ENCODE results near the gene NRXN3. TPM values are rescaled to one million over a fixed set of nuclear protein-coding genes. Genes with fewer than 3 reads are reported as not detected.

NRXN3 gene
- total and polyA plus RNA-seq, 2 of the 4 experiments (the other 2 are of a cell fraction) = 4.8 to 25.1 TPM

DNA sequence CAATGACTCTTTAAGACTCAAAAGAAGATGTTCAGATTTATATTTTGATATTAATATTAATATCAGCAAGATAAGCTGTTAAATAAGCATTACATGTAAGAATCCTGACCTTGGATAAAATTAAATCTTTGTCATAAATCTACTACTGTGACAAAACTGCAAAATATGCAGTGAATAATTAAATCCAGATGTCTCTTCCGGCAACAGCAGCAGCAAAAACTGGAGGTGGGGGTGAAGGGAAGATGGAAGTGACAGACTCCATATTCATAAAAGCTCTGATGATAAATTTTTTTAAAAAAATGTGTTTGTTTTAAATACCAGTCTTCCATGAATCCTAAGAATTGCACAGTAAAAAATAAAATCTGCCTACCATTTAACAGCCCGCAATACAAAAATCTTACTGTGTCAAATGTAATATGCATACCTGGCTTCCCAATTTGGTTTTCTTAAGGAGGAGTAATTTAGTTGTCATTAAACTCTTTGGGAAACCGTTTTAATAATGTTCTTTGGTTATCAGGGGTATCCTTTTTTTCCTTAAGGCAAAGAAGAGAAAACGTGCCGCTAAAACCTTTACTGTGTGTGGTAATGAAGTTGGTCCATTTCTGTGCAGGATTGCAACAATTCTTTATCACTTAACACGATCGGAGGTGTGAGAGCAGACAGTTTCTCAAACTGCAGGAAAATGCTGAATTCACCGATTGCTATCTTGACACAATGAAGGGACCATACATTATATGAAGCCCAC, 1562.9 kb downstream of the NRXN3 start:
- Histone ChIP-seq H2AK5ac (ENCODE audit: low read depth, low read length) (no peak overlapping the region), H3K56ac (ENCODE audit: extremely low read depth, insufficient read depth, low read length) (no peak overlapping the region), H3K4me2 (ENCODE audit: low read depth, low read length) (no peak overlapping the region), H3K9me3 (ENCODE audit: control insufficient read depth, insufficient read depth, low read length) (peaks cover 6% of the 10 kb centered on the region), H2BK5ac (ENCODE audit: low read depth, low read length, poor library complexity, severe bottlenecking) (no peak overlapping the region), H3K14ac (replicated peaks; ENCODE audit: low read depth, low read length) (no peak overlapping the region), H3K27me3 (ENCODE audit: control insufficient read depth, insufficient read depth, low read length) (no peaks in the 10 kb centered on the region), H3K27ac (ENCODE audit: insufficient read depth, low read length) (no peak overlapping the region), H3K4ac (ENCODE audit: low read depth, low read length) (no peak overlapping the region), H4K91ac (ENCODE audit: insufficient read depth, low read depth, low read length) (no peak overlapping the region), H3K79me1 (ENCODE audit: low read depth in 1 of 2, low read length in 2 of 2) (no peaks in the 10 kb centered on the region), H3K4me3 (ENCODE audit: insufficient read depth, low read depth, low read length) (no peak overlapping the region), H2AK9ac (replicated peaks; ENCODE audit: low read depth, low read length, poor library complexity) (no peak overlapping the region), H2AFZ (replicated peaks; ENCODE audit: low read length, poor library complexity) (no peak overlapping the region), H3K4me1 (ENCODE audit: control insufficient read depth, insufficient read depth, low read length) (no peaks in the 10 kb centered on the region), H3K23ac (ENCODE audit: low read depth, low read length) (no peak overlapping the region), H2BK120ac (ENCODE audit: low read depth, low read length) (no peak overlapping the region), H2BK20ac (ENCODE audit: low read depth, low read length) (no peak overlapping the region), H2BK15ac (ENCODE audit: low read depth, low read length) (no peak overlapping the region), H3K9ac (ENCODE audit: low read depth, low read length) (no peak overlapping the region), H4K20me1 (ENCODE audit: insufficient read depth, low read length) (no peaks in the 10 kb centered on the region), H4K5ac (ENCODE audit: low read depth, low read length) (no peak overlapping the region), H3K9me1 (ENCODE audit: insufficient read depth, low read length) (no peaks in the 10 kb centered on the region), H4K8ac (ENCODE audit: low read depth in 2 of 2, low read length in 2 of 2) (no peak overlapping the region; a peak in 1 of 4 replicates), H3K18ac (ENCODE audit: low read depth, low read length) (0 out of 2 replicates have a peak overlapping the region, but pooled peaks have one; percentile 18), H3K36me3 (ENCODE audit: control insufficient read depth, insufficient read depth, low read length) (no peaks in the 10 kb centered on the region)
- dilution Hi-C loops (cut with HindIII; ENCODE audit: low sequenced_read_pairs, unreplicated experiment) = no loop called here
- POLR2A ChIA-PET (ENCODE audit: unreplicated experiment) = no interaction called here
- WGBS, 2 experiments (ENCODE audit: extremely low coverage in 2 of 2, insufficient read length in 1 of 2) = no CpG with 5 or more reads among the region's 8 CpGs
- CTCF ChIA-PET = interaction anchor here (0.7 to 1.0 kb wide), 2 partner anchors 20 to 104 kb away, joined by 3 to 4 read pairs; no protein-coding TSS in a partner anchor
- TF ChIP-seq, protein P1, sequence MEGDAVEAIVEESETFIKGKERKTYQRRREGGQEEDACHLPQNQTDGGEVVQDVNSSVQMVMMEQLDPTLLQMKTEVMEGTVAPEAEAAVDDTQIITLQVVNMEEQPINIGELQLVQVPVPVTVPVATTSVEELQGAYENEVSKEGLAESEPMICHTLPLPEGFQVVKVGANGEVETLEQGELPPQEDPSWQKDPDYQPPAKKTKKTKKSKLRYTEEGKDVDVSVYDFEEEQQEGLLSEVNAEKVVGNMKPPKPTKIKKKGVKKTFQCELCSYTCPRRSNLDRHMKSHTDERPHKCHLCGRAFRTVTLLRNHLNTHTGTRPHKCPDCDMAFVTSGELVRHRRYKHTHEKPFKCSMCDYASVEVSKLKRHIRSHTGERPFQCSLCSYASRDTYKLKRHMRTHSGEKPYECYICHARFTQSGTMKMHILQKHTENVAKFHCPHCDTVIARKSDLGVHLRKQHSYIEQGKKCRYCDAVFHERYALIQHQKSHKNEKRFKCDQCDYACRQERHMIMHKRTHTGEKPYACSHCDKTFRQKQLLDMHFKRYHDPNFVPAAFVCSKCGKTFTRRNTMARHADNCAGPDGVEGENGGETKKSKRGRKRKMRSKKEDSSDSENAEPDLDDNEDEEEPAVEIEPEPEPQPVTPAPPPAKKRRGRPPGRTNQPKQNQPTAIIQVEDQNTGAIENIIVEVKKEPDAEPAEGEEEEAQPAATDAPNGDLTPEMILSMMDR (conservative IDR thresholded peaks at IDR 0.05; ENCODE audit: low read depth, low read length) = no peak
- TF ChIP-seq, protein P2, sequence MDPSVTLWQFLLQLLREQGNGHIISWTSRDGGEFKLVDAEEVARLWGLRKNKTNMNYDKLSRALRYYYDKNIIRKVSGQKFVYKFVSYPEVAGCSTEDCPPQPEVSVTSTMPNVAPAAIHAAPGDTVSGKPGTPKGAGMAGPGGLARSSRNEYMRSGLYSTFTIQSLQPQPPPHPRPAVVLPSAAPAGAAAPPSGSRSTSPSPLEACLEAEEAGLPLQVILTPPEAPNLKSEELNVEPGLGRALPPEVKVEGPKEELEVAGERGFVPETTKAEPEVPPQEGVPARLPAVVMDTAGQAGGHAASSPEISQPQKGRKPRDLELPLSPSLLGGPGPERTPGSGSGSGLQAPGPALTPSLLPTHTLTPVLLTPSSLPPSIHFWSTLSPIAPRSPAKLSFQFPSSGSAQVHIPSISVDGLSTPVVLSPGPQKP (IDR thresholded peaks at IDR 0.05; ENCODE audit: borderline replicate concordance, low read depth, low read length) = no peak
- TF ChIP-seq, protein P3, sequence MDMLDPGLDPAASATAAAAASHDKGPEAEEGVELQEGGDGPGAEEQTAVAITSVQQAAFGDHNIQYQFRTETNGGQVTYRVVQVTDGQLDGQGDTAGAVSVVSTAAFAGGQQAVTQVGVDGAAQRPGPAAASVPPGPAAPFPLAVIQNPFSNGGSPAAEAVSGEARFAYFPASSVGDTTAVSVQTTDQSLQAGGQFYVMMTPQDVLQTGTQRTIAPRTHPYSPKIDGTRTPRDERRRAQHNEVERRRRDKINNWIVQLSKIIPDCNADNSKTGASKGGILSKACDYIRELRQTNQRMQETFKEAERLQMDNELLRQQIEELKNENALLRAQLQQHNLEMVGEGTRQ (IDR thresholded peaks at IDR 0.05; ENCODE audit: low read depth, low read length) = no peak
- TF ChIP-seq CHD1 (IDR thresholded peaks at IDR 0.05; ENCODE audit: low read depth, low read length) = no peak
- TF ChIP-seq FOS (IDR thresholded peaks at IDR 0.05; ENCODE audit: low read depth, low read length) = no peak
- no peak for TF ChIP-seq NFE2L2 (IDR thresholded peaks at IDR 0.05; ENCODE audit: low read depth, low read length)
- no peak for TF ChIP-seq RAD21 (IDR thresholded peaks at IDR 0.05; ENCODE audit: low read length)
- no peak for TF ChIP-seq RFX5 (IDR thresholded peaks at IDR 0.05; ENCODE audit: low read depth, low read length)
- TF ChIP-seq BHLHE40 (IDR thresholded peaks at IDR 0.05; ENCODE audit: low read depth, low read length) = no peak
- TF ChIP-seq MXI1 (IDR thresholded peaks at IDR 0.05; ENCODE audit: borderline replicate concordance, low read depth, low read length) = no peak
- TF ChIP-seq MAFK (IDR thresholded peaks at IDR 0.05; ENCODE audit: low read depth, low read length) = no peak
- no peak for TF ChIP-seq MAZ (IDR thresholded peaks at IDR 0.05; ENCODE audit: borderline replicate concordance, low read depth, low read length)
- TF ChIP-seq POLR2A (IDR thresholded peaks at IDR 0.05; ENCODE audit: low read depth, low read length) = no peak
- TF ChIP-seq SMC3 (IDR thresholded peaks at IDR 0.05; ENCODE audit: low read depth, low read length) = no peak
- TF ChIP-seq CEBPB (IDR thresholded peaks at IDR 0.05; ENCODE audit: low read depth, low read length) = no peak
- TF ChIP-seq RCOR1 (IDR thresholded peaks at IDR 0.05; ENCODE audit: insufficient replicate concordance, low read length) = no peak
- ATAC-seq (ENCODE audit: low read depth) (no peak), DNase-seq (peak; percentile 51)
- intact Hi-C loops (cut with micrococcal nuclease) = no loop called here
- in situ Hi-C loops (cut with MboI; ENCODE audit: low sequenced_read_pairs) = no loop called here
- BruUV-seq (replicated peaks) = no TSS peak

All from IMR-90 (cell line).